ENCODE measurements around the gene KCTD2.

- no peak for TF ChIP-seq CTCF (IDR thresholded peaks at IDR 0.05 in 4 of 5, conservative IDR thresholded peaks at IDR 0.05 in 1 of 5)
- no peak for TF ChIP-seq POLR2A (IDR thresholded peaks at IDR 0.05)
Measured at GRCh38 chr17:75049057-75049456, 2.0 kb downstream of the KCTD2 start.
